Muscle of leg (tissue), 11 donors: Measurements from ENCODE around the gene SFXN5. TPM values are rescaled to one million over a fixed set of nuclear protein-coding genes. Genes with fewer than 3 reads are reported as not detected.

ENCODE experiments used
- DNase-seq: peaks from one replicate; pipeline ENCODE4 v3.0.0; 2013
- H3K27ac ChIP-seq: one replicate; pipeline ENCODE4 v1.5.1; 2013; ENCODE audit warnings: mild to moderate bottlenecking, low read length, control low read depth
- H3K27me3 ChIP-seq: one replicate; pipeline ENCODE4 v1.6.1; 2013; ENCODE audit warnings: low read length; ENCODE audit not compliant: control insufficient read depth, insufficient read depth
- H3K36me3 ChIP-seq: one replicate; pipeline ENCODE4 v1.6.1; 2013; ENCODE audit warnings: low read length; ENCODE audit not compliant: control insufficient read depth, insufficient read depth
- H3K4me1 ChIP-seq: one replicate; pipeline ENCODE4 v1.6.1; 2013; ENCODE audit warnings: low read length; ENCODE audit not compliant: control insufficient read depth, insufficient read depth
- H3K4me3 ChIP-seq: one replicate; pipeline ENCODE4 v1.5.1; 2013; ENCODE audit warnings: low read length, control low read depth
- H3K9me3 ChIP-seq: replicated peaks from 2 replicates; pipeline ENCODE4 v1.6.1; 2013; ENCODE audit warnings: low read depth, low read length; ENCODE audit not compliant: control insufficient read depth
- WGBS: methylation state at CpG from one replicate; pipeline ENCODE4 v1.1.5; 2013; ENCODE audit warnings: missing lambda C conversion rate; ENCODE audit not compliant: insufficient coverage; 5-methylcytosine and 5-hydroxymethylcytosine counted together
- polyA plus RNA-seq, 8 donors: library from polyadenylated mRNA; unstranded; fragments of 120-200 nt; gene quantifications; one replicate each; pipeline versions ENCODE4 v1.2.1 to v1.2.3, GENCODE V29; 2013; ENCODE audit warnings: inconsistent platforms in 1 of 8, low replicate concordance in 1 of 8; ENCODE audit not compliant: insufficient read length in 8 of 8, insufficient read depth in 1 of 8
- total RNA-seq: library from RNA; stranded (reverse); fragments of 120-200 nt; gene quantifications from one replicate; pipeline ENCODE4 v1.2.4, GENCODE V29; 2013

SFXN5 gene
- total and polyA plus RNA-seq, 9 donors = 6.0 to 9.0 (median 6.3) TPM

GRCh38 chr2:72985136-72985535 lies 86.4 kb downstream of the SFXN5 start:
- H3K4me1 ChIP-seq = peaks cover 13% of the 10 kb centered on the region
- DNase-seq = no peak
- H3K4me3 ChIP-seq = no peak overlapping the region
- no CpG with 5 or more reads among the region's 5 CpGs for WGBS
- no peaks in the 10 kb centered on the region for H3K27me3 ChIP-seq
- H3K36me3 ChIP-seq = peaks cover 3% of the 10 kb centered on the region
- H3K27ac ChIP-seq = no peak overlapping the region
- no peaks in the 10 kb centered on the region for H3K9me3 ChIP-seq

- 81% methylated on average over 7 of the region's 7 CpGs for WGBS
- no peak overlapping the region for H3K4me3 ChIP-seq
These were observed 87.3 kb downstream of the SFXN5 start for GRCh38 chr2:72984172-72984671.

GRCh38 chr2:72983500-72984161 lies 87.9 kb downstream of the SFXN5 start:
- no peaks in the 10 kb centered on the region for H3K27me3 ChIP-seq
- 78% methylated on average over 4 of the region's 10 CpGs for WGBS
- H3K4me3 ChIP-seq = no peak overlapping the region
- no peak for DNase-seq
- H3K36me3 ChIP-seq = peaks cover 3% of the 10 kb centered on the region
- H3K4me1 ChIP-seq = peaks cover 13% of the 10 kb centered on the region
- H3K27ac ChIP-seq = no peak overlapping the region
- no peaks in the 10 kb centered on the region for H3K9me3 ChIP-seq

More at GRCh38 chr2:72984172-72984671, 87.3 kb downstream of the SFXN5 start:
- H3K4me1 ChIP-seq = peaks cover 13% of the 10 kb centered on the region
- peaks cover 3% of the 10 kb centered on the region for H3K36me3 ChIP-seq
- H3K9me3 ChIP-seq = no peaks in the 10 kb centered on the region
- DNase-seq = peak; percentile 15
- H3K27ac ChIP-seq = no peak overlapping the region
- H3K27me3 ChIP-seq = no peaks in the 10 kb centered on the region

GRCh38 chr2:72982781-72983499 lies 88.6 kb downstream of the SFXN5 start:
- Histone ChIP-seq H3K4me1 (peaks cover 13% of the 10 kb centered on the region), H3K27ac (no peak overlapping the region), H3K4me3 (no peak overlapping the region), H3K9me3 (no peaks in the 10 kb centered on the region), H3K36me3 (peaks cover under 1% of the 10 kb centered on the region), H3K27me3 (no peaks in the 10 kb centered on the region)
- 79% methylated on average over 10 of the region's 11 CpGs for WGBS
- no peak for DNase-seq

- Histone ChIP-seq H3K9me3 (no peaks in the 10 kb centered on the region), H3K4me1 (peaks cover 13% of the 10 kb centered on the region), H3K27me3 (no peaks in the 10 kb centered on the region), H3K36me3 (no peaks in the 10 kb centered on the region), H3K27ac (no peak overlapping the region), H3K4me3 (no peak overlapping the region)
- 76% methylated on average over 2 of the region's 2 CpGs for WGBS
- DNase-seq = no peak
These were observed 89.3 kb downstream of the SFXN5 start for GRCh38 chr2:72982219-72982618.

- no peak for DNase-seq
These were observed 90.0 kb downstream of the SFXN5 start for GRCh38 chr2:72981536-72981935.

GRCh38 chr2:72980535-72981217 lies 90.8 kb downstream of the SFXN5 start:
- Histone ChIP-seq H3K9me3 (no peaks in the 10 kb centered on the region), H3K4me1 (peaks cover 13% of the 10 kb centered on the region), H3K27ac (no peak overlapping the region), H3K4me3 (no peak overlapping the region), H3K27me3 (no peaks in the 10 kb centered on the region), H3K36me3 (no peaks in the 10 kb centered on the region)
- 83% methylated on average over 6 of the region's 11 CpGs for WGBS
- no peak for DNase-seq

More at GRCh38 chr2:72981536-72981935, 90.0 kb downstream of the SFXN5 start:
- peaks cover 13% of the 10 kb centered on the region for H3K4me1 ChIP-seq
- no peak overlapping the region for H3K4me3 ChIP-seq
- H3K9me3 ChIP-seq = no peaks in the 10 kb centered on the region
- no peaks in the 10 kb centered on the region for H3K27me3 ChIP-seq
- H3K36me3 ChIP-seq = no peaks in the 10 kb centered on the region
- no CpG with 5 or more reads among the region's 5 CpGs for WGBS
- no peak overlapping the region for H3K27ac ChIP-seq

- H3K9me3 ChIP-seq = no peaks in the 10 kb centered on the region
- H3K36me3 ChIP-seq = no peaks in the 10 kb centered on the region
- H3K4me3 ChIP-seq = no peak overlapping the region
- peak; percentile 79 for DNase-seq
- no peaks in the 10 kb centered on the region for H3K27me3 ChIP-seq
- H3K27ac ChIP-seq = no peak overlapping the region
- H3K4me1 ChIP-seq = peaks cover 11% of the 10 kb centered on the region
- no CpG with 5 or more reads among the region's 3 CpGs for whole genome bisulfite sequencing
These were observed 91.6 kb downstream of the SFXN5 start for GRCh38 chr2:72979896-72980295.

GRCh38 chr2:72975017-72975416 lies 96.5 kb downstream of the SFXN5 start:
- 26% methylated on average over 3 of the region's 3 CpGs for WGBS
- DNase-seq = no peak
- Histone ChIP-seq H3K9me3 (no peaks in the 10 kb centered on the region), H3K4me3 (no peak overlapping the region), H3K27me3 (no peaks in the 10 kb centered on the region), H3K36me3 (peaks cover 2% of the 10 kb centered on the region), H3K4me1 (no peaks in the 10 kb centered on the region), H3K27ac (no peak overlapping the region)

- Histone ChIP-seq H3K27ac (no peak overlapping the region), H3K4me3 (no peak overlapping the region), H3K9me3 (no peaks in the 10 kb centered on the region), H3K4me1 (no peaks in the 10 kb centered on the region), H3K27me3 (no peaks in the 10 kb centered on the region), H3K36me3 (peaks cover 2% of the 10 kb centered on the region)
- 100% methylated on average over 1 of the region's 2 CpGs for WGBS
- no peak for DNase-seq
These were observed 97.1 kb downstream of the SFXN5 start for GRCh38 chr2:72974436-72974754.
